ENCODE measurements around the gene NME4. TPM values are rescaled to one million over a fixed set of nuclear protein-coding genes. Genes with fewer than 3 reads are reported as not detected.

The NME4 gene
- polyA plus RNA-seq, 2 of the 4 experiments (the other 2 are of a cell fraction): 239 to 349 TPM

DNA sequence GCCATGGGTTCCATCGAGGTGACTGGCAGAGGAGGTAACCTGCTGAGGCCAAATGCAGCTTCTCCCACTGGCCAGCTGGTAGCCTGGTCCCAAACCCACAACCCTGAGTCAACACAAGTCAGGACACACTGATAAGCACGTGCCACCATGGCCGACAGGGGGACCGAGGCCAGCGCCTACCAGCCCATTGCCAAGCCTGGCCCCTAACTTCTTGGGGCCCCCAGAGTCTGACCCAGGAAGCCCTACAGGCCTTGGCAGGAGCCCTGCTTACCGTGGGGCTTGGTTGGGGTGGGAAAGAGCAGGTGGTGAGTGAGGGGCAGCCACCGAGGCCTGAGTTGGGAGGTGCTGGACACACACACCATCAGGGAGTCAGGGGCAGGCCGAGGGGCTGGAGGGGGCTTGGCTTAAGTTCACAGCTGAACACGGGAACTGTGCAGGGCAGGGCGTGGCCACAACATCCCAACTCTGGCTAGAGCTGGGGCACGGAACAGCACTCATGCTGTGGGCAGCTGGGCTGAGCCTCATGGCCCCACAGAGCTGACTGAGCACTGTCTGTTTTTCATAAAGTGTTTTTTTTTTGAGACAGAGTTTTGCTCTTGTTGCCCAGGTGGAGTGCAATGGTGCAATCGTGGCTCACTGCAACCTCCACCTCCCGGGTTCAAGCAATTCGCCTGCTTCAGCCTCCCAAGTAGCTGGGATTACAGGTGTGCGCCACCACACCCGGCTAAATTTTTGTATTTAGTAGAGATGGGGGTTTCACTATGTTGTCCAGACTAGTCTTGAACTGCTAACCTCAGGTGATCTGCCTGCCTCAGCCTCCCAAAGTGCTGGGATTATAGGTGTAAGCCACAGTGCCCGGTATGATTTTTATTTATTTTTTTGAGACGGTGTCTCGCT is 32.2 kb upstream of the NME4 start:
- H3K4me2 ChIP-seq: no peak overlapping the region
- TF ChIP-seq, protein P1, sequence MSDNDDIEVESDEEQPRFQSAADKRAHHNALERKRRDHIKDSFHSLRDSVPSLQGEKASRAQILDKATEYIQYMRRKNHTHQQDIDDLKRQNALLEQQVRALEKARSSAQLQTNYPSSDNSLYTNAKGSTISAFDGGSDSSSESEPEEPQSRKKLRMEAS (IDR thresholded peaks at IDR 0.05): no peak
- no peak for TF ChIP-seq POLR2AphosphoS2 (conservative IDR thresholded peaks at IDR 0.05; ENCODE audit: low read length)
- no peak for TF ChIP-seq HDAC2 (IDR thresholded peaks at IDR 0.05)
- TF ChIP-seq, protein P2, sequence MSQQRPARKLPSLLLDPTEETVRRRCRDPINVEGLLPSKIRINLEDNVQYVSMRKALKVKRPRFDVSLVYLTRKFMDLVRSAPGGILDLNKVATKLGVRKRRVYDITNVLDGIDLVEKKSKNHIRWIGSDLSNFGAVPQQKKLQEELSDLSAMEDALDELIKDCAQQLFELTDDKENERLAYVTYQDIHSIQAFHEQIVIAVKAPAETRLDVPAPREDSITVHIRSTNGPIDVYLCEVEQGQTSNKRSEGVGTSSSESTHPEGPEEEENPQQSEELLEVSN (IDR thresholded peaks at IDR 0.05; ENCODE audit: borderline replicate concordance, low read depth): no peak
- TF ChIP-seq SMC3 (IDR thresholded peaks at IDR 0.05): no peak
- TF ChIP-seq, protein P3, sequence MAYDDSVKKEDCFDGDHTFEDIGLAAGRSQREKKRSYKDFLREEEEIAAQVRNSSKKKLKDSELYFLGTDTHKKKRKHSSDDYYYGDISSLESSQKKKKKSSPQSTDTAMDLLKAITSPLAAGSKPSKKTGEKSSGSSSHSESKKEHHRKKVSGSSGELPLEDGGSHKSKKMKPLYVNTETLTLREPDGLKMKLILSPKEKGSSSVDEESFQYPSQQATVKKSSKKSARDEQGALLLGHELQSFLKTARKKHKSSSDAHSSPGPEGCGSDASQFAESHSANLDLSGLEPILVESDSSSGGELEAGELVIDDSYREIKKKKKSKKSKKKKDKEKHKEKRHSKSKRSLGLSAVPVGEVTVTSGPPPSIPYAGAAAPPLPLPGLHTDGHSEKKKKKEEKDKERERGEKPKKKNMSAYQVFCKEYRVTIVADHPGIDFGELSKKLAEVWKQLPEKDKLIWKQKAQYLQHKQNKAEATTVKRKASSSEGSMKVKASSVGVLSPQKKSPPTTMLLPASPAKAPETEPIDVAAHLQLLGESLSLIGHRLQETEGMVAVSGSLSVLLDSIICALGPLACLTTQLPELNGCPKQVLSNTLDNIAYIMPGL (CRISPR knock-in tag; IDR thresholded peaks at IDR 0.05; ENCODE audit: borderline replicate concordance): no peak
- TF ChIP-seq FOXS1 (CRISPR knock-in tag; IDR thresholded peaks at IDR 0.05): no peak
- TF ChIP-seq EP300 (IDR thresholded peaks at IDR 0.05): no peak
- TF ChIP-seq, protein P4, sequence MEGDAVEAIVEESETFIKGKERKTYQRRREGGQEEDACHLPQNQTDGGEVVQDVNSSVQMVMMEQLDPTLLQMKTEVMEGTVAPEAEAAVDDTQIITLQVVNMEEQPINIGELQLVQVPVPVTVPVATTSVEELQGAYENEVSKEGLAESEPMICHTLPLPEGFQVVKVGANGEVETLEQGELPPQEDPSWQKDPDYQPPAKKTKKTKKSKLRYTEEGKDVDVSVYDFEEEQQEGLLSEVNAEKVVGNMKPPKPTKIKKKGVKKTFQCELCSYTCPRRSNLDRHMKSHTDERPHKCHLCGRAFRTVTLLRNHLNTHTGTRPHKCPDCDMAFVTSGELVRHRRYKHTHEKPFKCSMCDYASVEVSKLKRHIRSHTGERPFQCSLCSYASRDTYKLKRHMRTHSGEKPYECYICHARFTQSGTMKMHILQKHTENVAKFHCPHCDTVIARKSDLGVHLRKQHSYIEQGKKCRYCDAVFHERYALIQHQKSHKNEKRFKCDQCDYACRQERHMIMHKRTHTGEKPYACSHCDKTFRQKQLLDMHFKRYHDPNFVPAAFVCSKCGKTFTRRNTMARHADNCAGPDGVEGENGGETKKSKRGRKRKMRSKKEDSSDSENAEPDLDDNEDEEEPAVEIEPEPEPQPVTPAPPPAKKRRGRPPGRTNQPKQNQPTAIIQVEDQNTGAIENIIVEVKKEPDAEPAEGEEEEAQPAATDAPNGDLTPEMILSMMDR (IDR thresholded peaks at IDR 0.05): no peak
- TF ChIP-seq FOSB (CRISPR knock-in tag; IDR thresholded peaks at IDR 0.05): no peak
- no peak for TF ChIP-seq HOXA7 (CRISPR knock-in tag; IDR thresholded peaks at IDR 0.05)
- TF ChIP-seq GATA3 (IDR thresholded peaks at IDR 0.05; ENCODE audit: borderline replicate concordance): no peak
- no peak for TF ChIP-seq SREBF2 (IDR thresholded peaks at IDR 0.05)
- no peak for TF ChIP-seq NPAS2 (CRISPR knock-in tag; IDR thresholded peaks at IDR 0.05; ENCODE audit: borderline replicate concordance)
- TF ChIP-seq TP53 (CRISPR knock-in tag; IDR thresholded peaks at IDR 0.05): no peak
- no peak for TF ChIP-seq RARB (CRISPR knock-in tag; IDR thresholded peaks at IDR 0.05)
- POLR2A ChIA-PET: interaction anchor here (0.6 kb wide), 1 partner anchor 12 kb away, joined by 3 read pairs; the partner anchor contains the start of gene AXIN1
- no peaks in the 10 kb centered on the region for H3K9me3 ChIP-seq
- 75% methylated on average over 17 of the region's 19 CpGs for WGBS (ENCODE audit: missing lambda C conversion rate)
- ATAC-seq (no peak), FAIRE-seq (no peak), DNase-seq (ENCODE audit: low read depth in 1 of 2, low spot score in 1 of 2) (no peak)
- H3K27ac ChIP-seq: no peak overlapping the region
- H3K4me3 ChIP-seq: no peak overlapping the region
- H3K4me1 ChIP-seq: peaks cover 16% of the 10 kb centered on the region
- CTCF ChIA-PET: interaction anchor here (1.0 to 7.6 kb wide), 5 partner anchors 12 to 299 kb away, joined by 4 to 76 read pairs (median 10); partner anchors contain the start of gene AXIN1

DNA sequence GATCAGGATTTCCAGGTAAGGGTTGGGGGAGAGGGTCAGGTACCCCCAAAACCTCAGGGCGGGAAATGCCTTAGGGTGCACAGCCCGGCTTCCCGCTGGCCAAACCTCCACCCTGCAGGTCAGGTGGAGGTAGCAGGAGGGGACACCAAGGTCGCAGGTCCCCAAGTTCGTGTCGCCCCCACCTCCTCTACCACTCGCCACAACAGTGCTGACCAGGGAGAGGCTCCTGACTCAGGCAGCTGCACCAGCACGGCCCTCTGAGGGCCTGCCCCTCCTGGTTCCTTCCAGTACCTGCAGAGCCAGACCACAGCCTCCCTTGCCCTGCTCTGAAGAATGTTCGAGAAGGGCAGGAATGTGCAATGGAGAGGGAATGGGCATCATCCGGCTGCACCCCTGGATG is 30.5 kb upstream of the NME4 start:
- Histone ChIP-seq H3K4me3 (no peak overlapping the region), H3K4me1 (peaks cover 24% of the 10 kb centered on the region), H3K27ac (no peak overlapping the region), H3K9me3 (no peaks in the 10 kb centered on the region), H3K4me2 (no peak overlapping the region)
- no peak for DNase-seq (ENCODE audit: low read depth in 1 of 2, low spot score in 1 of 2)
- TF ChIP-seq EHMT2 (IDR thresholded peaks at IDR 0.05; ENCODE audit: low read depth) (no peak), HOXA7 (CRISPR knock-in tag; IDR thresholded peaks at IDR 0.05) (no peak), HDAC2 (IDR thresholded peaks at IDR 0.05) (no peak), FOXS1 (CRISPR knock-in tag; IDR thresholded peaks at IDR 0.05) (no peak), EP300 (IDR thresholded peaks at IDR 0.05) (no peak), NFE2L2 (conservative IDR thresholded peaks at IDR 0.05; ENCODE audit: low read length) (no peak), SREBF2 (IDR thresholded peaks at IDR 0.05) (no peak), CHD2 (IDR thresholded peaks at IDR 0.05; ENCODE audit: low read length, partially characterized antibody) (no peak), TFCP2L1 (CRISPR knock-in tag; IDR thresholded peaks at IDR 0.05) (no peak), ZFP36 (IDR thresholded peaks at IDR 0.05; ENCODE audit: borderline replicate concordance, partially characterized antibody) (no peak)
- TF ChIP-seq, protein P5, sequence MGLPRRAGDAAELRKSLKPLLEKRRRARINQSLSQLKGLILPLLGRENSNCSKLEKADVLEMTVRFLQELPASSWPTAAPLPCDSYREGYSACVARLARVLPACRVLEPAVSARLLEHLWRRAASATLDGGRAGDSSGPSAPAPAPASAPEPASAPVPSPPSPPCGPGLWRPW (IDR thresholded peaks at IDR 0.05): no peak
- TF ChIP-seq, protein P6, sequence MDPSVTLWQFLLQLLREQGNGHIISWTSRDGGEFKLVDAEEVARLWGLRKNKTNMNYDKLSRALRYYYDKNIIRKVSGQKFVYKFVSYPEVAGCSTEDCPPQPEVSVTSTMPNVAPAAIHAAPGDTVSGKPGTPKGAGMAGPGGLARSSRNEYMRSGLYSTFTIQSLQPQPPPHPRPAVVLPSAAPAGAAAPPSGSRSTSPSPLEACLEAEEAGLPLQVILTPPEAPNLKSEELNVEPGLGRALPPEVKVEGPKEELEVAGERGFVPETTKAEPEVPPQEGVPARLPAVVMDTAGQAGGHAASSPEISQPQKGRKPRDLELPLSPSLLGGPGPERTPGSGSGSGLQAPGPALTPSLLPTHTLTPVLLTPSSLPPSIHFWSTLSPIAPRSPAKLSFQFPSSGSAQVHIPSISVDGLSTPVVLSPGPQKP (IDR thresholded peaks at IDR 0.05; ENCODE audit: low read depth, low read length): no peak
- no peak for FAIRE-seq
- WGBS (ENCODE audit: missing lambda C conversion rate): 87% methylated on average over 10 of the region's 10 CpGs
- CTCF ChIA-PET: interaction anchor here (0.8 to 7.6 kb wide), 5 partner anchors 16 to 301 kb away, joined by 3 to 76 read pairs (median 10); partner anchors contain the start of gene AXIN1
- POLR2A ChIA-PET: no interaction called here
- no peak for ATAC-seq
